ENCODE results near the gene SOX8.

- TF ChIP-seq YY1 (IDR thresholded peaks at IDR 0.05; ENCODE audit: insufficient read depth, insufficient read length), result no peak
- TF ChIP-seq ZNF274 (IDR thresholded peaks at IDR 0.05; ENCODE audit: low read depth, low read length), result no peak
Measured at GRCh38 chr16:985646-986400, 4.3 kb downstream of the SOX8 start.
